SK-N-SH treated with all-trans-retinoic acid at 6 μM for 48 hours (cell line): ENCODE data around the gene RABGAP1L.

Source experiments
- ATAC-seq: fragments of 200-7000 bp; cut with Tn5 transposase; 3 replicates; pipeline ENCODE4 v1.9.1; 2020; ENCODE audit warnings: mild to moderate bottlenecking, moderate library complexity
- ARNTL ChIP-seq: fragments of 450-650 bp; formaldehyde crosslinking; IDR thresholded peaks from 2 replicates; pipeline ENCODE4 v1.5.0; 2020; ENCODE audit warnings: low read depth, mild to moderate bottlenecking, moderate library complexity, borderline replicate concordance
- BACH2 ChIP-seq: fragments of 250-450 bp; sonication (Bioruptor Pico); IDR thresholded peaks from 2 replicates; pipeline ENCODE4 v1.9.0; 2021; ENCODE audit warnings: mild to moderate bottlenecking, borderline replicate concordance
- CSDC2 ChIP-seq: fragments of 250-450 bp; sonication (Bioruptor Pico); IDR thresholded peaks from 2 replicates; pipeline ENCODE4 v1.5.0; 2020; ENCODE audit warnings: mild to moderate bottlenecking, moderate library complexity
- ESRRG ChIP-seq: fragments of 250-450 bp; sonication (Bioruptor Pico); IDR thresholded peaks from 2 replicates; pipeline ENCODE4 v1.6.1; 2021; ENCODE audit warnings: mild to moderate bottlenecking
- GLIS3 ChIP-seq: fragments of 250-450 bp; sonication (Bioruptor Pico); IDR thresholded peaks from 2 replicates; pipeline ENCODE4 v1.5.0; 2020; ENCODE audit warnings: mild to moderate bottlenecking, moderate library complexity
- ISL1 ChIP-seq: fragments of 250-450 bp; sonication (Bioruptor Pico); IDR thresholded peaks from 2 replicates; pipeline ENCODE4 v2.1.2; 2022; ENCODE audit warnings: mild to moderate bottlenecking, moderate library complexity
- RARB ChIP-seq: fragments of 250-450 bp; sonication (Bioruptor Pico); IDR thresholded peaks from 2 replicates; pipeline ENCODE4 v1.8.0; 2021; ENCODE audit warnings: mild to moderate bottlenecking, moderate library complexity
- TCF4 ChIP-seq: fragments of 250-450 bp; sonication (Bioruptor Pico); IDR thresholded peaks from 2 replicates; pipeline ENCODE4 v1.8.0; 2021; ENCODE audit warnings: mild to moderate bottlenecking, moderate library complexity, borderline replicate concordance
- ZC3H10 ChIP-seq: fragments of 250-450 bp; sonication (Bioruptor Pico); IDR thresholded peaks from 2 replicates; pipeline ENCODE4 v1.5.1; 2021; ENCODE audit warnings: mild to moderate bottlenecking, moderate library complexity
- ZFP3 ChIP-seq: fragments of 250-450 bp; sonication (Bioruptor Pico); IDR thresholded peaks from 2 replicates; pipeline ENCODE4 v1.5.0; 2020; ENCODE audit warnings: mild to moderate bottlenecking, moderate library complexity
- ZFP30 ChIP-seq: fragments of 450-650 bp; formaldehyde crosslinking; IDR thresholded peaks from 2 replicates; pipeline ENCODE4 v1.5.0; 2022; ENCODE audit warnings: mild to moderate bottlenecking, moderate library complexity
- ZNF565 ChIP-seq: fragments of 450-650 bp; formaldehyde crosslinking; conservative IDR thresholded peaks from 2 replicates; pipeline ENCODE4 v1.5.0; 2020; ENCODE audit warnings: low read depth, mild to moderate bottlenecking, moderate library complexity
- ZNF70 ChIP-seq: fragments of 450-650 bp; formaldehyde crosslinking; IDR thresholded peaks from 2 replicates; pipeline ENCODE4 v1.5.0; 2020; ENCODE audit warnings: mild to moderate bottlenecking, moderate library complexity
- ZNF8 ChIP-seq: fragments of 450-650 bp; formaldehyde crosslinking; IDR thresholded peaks from 2 replicates; pipeline ENCODE4 v1.5.0; 2020; ENCODE audit warnings: mild to moderate bottlenecking, moderate library complexity
- TF ChIP-seq, protein P1 (sequence below): fragments of 250-450 bp; sonication (Bioruptor Pico); IDR thresholded peaks from 2 replicates; pipeline ENCODE4 v1.8.0; 2021; ENCODE audit warnings: low read depth, mild to moderate bottlenecking, moderate library complexity, borderline replicate concordance
- TF ChIP-seq, protein P2 (sequence below): fragments of 250-450 bp; sonication (Bioruptor Pico); IDR thresholded peaks from 2 replicates; pipeline ENCODE4 v1.5.1; 2021; ENCODE audit warnings: mild to moderate bottlenecking, moderate library complexity
- TF ChIP-seq, protein P3 (sequence below): fragments of 250-450 bp; sonication (Bioruptor Pico); IDR thresholded peaks from 2 replicates; pipeline ENCODE4 v1.8.0; 2020; ENCODE audit warnings: mild to moderate bottlenecking, moderate library complexity, borderline replicate concordance
- TF ChIP-seq, protein P4 (sequence below): fragments of 250-450 bp; sonication (Bioruptor Pico); IDR thresholded peaks from 2 replicates; pipeline ENCODE4 v1.5.0; 2020; ENCODE audit warnings: mild to moderate bottlenecking, moderate library complexity
- TF ChIP-seq, protein P5 (sequence below): fragments of 250-450 bp; sonication (Bioruptor Pico); IDR thresholded peaks from 2 replicates; pipeline ENCODE4 v1.5.1; 2020; ENCODE audit warnings: low read depth, mild to moderate bottlenecking, moderate library complexity

The RABGAP1L gene

DNA sequence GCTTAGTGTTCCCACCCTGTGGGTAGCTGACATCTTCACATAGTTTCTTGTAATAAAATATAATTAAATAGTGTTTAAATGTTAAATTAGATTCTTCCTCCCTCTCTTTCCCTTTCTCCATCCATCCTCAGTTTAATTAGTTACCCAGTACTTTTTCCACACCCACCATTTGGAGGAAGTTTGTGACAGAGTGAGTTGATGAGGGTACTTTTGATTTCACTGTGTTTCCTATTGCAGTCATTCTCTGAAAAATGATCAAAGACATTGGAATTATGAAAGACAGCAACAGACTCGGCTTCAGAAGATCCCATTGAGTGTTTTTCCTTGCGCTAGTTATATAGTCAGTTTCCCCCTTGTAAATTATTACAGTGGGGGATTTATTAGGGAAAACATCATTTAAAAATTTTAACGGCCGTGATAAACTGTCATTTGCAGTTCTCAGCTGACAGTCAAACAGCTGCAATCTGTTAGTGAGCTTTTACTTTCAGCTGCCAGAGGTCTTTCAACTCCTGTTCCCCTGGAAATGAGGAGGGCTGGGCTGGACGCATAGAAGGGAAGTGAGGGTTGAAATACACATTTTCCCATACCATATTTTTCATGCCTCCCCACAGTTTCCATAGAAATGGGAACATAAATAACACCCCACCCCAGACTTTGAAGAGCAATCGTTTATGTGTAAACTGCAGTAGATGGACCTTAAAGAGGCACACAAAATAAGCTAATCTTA, 779.1 kb downstream of the RABGAP1L start:
- TF ChIP-seq BACH2, result no peak
- peak; percentile 41; the same call in 2 of the 3 replicates for ATAC-seq

DNA sequence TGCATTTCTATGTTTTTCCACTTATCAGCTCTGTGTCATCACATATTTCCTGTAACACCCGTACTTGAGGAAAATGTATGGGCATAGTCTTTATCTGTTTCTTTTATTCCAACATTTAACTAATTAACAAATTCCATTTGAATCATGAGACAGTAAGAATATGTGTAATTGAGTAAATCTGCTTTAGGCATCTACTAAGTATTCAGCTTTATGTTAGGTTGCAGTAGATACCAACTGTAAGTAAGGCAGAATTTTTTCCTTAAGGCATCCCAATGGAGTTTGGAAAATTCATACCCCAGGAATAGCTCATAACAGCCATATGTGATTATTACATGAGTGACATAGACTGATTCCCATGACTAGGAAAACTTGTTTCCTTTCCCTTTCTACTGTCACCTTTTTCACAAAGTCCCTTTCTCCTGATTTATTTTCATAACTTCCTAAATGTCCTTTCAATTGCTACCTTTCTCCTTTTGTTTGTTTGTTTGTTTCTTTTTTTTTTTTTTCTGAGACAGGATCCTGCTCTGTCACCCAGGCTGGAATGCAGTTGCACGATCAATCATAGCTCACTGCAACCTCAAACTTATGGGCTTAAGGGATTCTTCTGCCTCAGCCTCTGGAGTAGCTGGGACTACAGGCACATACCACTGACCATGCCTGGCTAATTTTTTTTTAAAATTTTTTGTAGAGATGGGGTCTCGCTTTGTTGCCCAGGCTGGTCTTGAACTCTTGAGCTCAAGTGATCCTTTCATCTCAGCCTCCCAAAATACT, 780.6 kb downstream of the RABGAP1L start:
- TF ChIP-seq ZNF565 (CRISPR knock-in tag), result no peak
- no peak for TF ChIP-seq ZNF8
- no peak for TF ChIP-seq ISL1 (CRISPR knock-in tag)
- no peak for ATAC-seq

DNA sequence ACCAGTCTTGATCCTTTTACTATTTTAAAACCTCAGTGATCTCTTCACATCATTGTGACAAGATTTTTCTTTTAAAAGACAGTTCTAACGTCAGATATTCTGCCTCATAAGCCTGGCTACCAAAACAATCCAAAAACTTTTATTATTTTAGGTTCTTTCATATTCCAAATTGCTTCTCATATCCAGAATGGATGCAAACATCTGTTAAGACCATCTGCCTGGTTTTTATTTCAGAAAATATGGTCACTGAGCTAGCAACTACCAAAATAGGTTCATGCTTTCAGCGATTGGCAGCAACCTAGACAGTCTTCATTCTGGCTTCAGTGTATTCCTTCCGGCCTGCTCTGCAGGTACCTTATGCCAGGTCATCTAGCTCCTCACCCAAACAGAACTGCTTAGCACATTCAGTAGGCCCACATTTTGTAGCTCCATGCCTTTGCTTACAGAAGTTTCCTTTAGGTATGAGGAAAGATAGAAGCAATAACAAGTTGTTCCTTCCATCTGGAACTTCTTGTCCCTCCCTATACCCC, 781.4 kb downstream of the RABGAP1L start:
- no peak for ATAC-seq
- TF ChIP-seq, protein P1, sequence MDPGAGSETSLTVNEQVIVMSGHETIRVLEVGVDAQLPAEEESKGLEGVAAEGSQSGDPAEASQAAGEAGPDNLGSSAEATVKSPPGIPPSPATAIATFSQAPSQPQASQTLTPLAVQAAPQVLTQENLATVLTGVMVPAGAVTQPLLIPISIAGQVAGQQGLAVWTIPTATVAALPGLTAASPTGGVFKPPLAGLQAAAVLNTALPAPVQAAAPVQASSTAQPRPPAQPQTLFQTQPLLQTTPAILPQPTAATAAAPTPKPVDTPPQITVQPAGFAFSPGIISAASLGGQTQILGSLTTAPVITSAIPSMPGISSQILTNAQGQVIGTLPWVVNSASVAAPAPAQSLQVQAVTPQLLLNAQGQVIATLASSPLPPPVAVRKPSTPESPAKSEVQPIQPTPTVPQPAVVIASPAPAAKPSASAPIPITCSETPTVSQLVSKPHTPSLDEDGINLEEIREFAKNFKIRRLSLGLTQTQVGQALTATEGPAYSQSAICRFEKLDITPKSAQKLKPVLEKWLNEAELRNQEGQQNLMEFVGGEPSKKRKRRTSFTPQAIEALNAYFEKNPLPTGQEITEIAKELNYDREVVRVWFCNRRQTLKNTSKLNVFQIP, result no peak
- TF ChIP-seq ZFP30 (CRISPR knock-in tag) (no peak), BACH2 (no peak), RARB (CRISPR knock-in tag) (no peak), ISL1 (CRISPR knock-in tag) (no peak), ZC3H10 (no peak), ZNF565 (CRISPR knock-in tag) (no peak), ARNTL (CRISPR knock-in tag) (no peak), GLIS3 (CRISPR knock-in tag) (no peak), ZNF8 (no peak), TCF4 (CRISPR knock-in tag) (no peak), CSDC2 (CRISPR knock-in tag) (no peak), ZFP3 (CRISPR knock-in tag) (no peak), ESRRG (CRISPR knock-in tag) (no peak), ZNF70 (no peak)
- TF ChIP-seq, protein P2, sequence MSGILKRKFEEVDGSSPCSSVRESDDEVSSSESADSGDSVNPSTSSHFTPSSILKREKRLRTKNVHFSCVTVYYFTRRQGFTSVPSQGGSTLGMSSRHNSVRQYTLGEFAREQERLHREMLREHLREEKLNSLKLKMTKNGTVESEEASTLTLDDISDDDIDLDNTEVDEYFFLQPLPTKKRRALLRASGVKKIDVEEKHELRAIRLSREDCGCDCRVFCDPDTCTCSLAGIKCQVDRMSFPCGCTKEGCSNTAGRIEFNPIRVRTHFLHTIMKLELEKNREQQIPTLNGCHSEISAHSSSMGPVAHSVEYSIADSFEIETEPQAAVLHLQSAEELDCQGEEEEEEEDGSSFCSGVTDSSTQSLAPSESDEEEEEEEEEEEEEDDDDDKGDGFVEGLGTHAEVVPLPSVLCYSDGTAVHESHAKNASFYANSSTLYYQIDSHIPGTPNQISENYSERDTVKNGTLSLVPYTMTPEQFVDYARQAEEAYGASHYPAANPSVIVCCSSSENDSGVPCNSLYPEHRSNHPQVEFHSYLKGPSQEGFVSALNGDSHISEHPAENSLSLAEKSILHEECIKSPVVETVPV (CRISPR knock-in tag), result no peak
- TF ChIP-seq, protein P3, sequence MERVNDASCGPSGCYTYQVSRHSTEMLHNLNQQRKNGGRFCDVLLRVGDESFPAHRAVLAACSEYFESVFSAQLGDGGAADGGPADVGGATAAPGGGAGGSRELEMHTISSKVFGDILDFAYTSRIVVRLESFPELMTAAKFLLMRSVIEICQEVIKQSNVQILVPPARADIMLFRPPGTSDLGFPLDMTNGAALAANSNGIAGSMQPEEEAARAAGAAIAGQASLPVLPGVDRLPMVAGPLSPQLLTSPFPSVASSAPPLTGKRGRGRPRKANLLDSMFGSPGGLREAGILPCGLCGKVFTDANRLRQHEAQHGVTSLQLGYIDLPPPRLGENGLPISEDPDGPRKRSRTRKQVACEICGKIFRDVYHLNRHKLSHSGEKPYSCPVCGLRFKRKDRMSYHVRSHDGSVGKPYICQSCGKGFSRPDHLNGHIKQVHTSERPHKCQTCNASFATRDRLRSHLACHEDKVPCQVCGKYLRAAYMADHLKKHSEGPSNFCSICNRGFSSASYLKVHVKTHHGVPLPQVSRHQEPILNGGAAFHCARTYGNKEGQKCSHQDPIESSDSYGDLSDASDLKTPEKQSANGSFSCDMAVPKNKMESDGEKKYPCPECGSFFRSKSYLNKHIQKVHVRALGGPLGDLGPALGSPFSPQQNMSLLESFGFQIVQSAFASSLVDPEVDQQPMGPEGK (CRISPR knock-in tag), result no peak
- TF ChIP-seq, protein P4, sequence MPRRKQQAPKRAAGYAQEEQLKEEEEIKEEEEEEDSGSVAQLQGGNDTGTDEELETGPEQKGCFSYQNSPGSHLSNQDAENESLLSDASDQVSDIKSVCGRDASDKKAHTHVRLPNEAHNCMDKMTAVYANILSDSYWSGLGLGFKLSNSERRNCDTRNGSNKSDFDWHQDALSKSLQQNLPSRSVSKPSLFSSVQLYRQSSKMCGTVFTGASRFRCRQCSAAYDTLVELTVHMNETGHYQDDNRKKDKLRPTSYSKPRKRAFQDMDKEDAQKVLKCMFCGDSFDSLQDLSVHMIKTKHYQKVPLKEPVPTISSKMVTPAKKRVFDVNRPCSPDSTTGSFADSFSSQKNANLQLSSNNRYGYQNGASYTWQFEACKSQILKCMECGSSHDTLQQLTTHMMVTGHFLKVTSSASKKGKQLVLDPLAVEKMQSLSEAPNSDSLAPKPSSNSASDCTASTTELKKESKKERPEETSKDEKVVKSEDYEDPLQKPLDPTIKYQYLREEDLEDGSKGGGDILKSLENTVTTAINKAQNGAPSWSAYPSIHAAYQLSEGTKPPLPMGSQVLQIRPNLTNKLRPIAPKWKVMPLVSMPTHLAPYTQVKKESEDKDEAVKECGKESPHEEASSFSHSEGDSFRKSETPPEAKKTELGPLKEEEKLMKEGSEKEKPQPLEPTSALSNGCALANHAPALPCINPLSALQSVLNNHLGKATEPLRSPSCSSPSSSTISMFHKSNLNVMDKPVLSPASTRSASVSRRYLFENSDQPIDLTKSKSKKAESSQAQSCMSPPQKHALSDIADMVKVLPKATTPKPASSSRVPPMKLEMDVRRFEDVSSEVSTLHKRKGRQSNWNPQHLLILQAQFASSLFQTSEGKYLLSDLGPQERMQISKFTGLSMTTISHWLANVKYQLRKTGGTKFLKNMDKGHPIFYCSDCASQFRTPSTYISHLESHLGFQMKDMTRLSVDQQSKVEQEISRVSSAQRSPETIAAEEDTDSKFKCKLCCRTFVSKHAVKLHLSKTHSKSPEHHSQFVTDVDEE (CRISPR knock-in tag), result no peak
- TF ChIP-seq, protein P5, sequence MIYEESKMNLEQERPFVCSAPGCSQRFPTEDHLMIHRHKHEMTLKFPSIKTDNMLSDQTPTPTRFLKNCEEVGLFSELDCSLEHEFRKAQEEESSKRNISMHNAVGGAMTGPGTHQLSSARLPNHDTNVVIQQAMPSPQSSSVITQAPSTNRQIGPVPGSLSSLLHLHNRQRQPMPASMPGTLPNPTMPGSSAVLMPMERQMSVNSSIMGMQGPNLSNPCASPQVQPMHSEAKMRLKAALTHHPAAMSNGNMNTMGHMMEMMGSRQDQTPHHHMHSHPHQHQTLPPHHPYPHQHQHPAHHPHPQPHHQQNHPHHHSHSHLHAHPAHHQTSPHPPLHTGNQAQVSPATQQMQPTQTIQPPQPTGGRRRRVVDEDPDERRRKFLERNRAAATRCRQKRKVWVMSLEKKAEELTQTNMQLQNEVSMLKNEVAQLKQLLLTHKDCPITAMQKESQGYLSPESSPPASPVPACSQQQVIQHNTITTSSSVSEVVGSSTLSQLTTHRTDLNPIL (CRISPR knock-in tag), result no peak
